ENCODE results near the gene CES3.

Gene CES3

DNA sequence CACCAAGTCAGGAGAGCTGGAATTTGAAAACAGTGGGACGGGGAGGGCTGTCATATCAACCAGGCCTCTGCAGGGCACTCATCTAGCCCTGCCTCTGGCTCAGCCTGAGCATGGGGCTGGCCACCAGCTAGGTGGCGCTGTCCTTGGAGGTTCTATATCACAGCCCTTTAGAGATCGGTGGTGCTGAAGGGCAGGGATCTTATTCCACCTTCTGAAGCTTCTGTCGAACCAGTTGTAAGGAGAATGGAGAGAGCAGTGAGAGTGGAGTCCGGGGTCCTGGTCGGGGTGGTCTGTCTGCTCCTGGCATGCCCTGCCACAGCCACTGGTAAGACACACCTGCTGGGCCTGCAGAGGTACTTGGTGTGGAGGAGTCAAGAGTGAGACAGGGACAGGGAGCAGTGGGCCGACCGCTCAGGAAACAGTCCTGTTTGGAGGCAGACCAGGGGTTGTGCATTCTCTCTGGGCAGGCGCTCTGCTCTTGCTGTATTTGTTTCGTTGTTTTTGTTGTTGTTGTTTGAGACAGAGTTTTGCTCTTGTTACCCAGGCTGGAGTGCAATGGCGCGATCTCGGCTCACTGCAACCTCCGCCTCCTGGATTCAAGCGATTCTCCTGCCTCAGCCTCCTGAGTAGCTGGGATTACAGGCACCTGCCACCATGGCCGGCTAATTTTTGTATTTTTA lies at the start of gene CES3:
Gene CES3 (plus strand): TSS at position 202 of the 680 bp plus-strand sequence. CDS start 42 bp downstream, at position 244.
- peak; percentile 89 for FAIRE-seq
- DNase-seq (ENCODE audit: insufficient read length, low spot score): peak; percentile 46

GRCh38 chr16:66911801-66912200 lies 49.3 kb upstream of the CES3 start:
- DNase-seq (ENCODE audit: insufficient read length, low spot score): no peak
- FAIRE-seq: no peak

DNA sequence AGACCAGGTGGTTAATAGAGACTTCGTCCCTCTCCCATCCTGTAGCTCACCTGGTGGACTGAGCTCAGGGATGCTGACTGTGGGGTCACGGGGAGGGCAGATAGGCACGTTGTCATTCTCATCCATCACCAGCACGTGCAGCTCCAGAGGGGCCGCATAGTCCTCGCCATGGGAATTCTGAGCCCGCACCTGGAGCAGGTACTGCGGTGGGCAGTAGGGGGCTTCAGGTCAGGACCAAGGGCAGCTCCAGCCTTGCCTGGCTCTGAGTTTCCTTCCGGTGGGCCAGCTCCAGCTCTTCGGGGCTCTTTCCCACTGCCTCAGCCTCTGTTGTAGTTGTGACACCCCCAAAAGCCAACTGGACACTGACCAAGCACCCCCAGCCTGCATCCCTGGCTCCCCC lies 48.0 kb upstream of the CES3 start:
- FAIRE-seq: no peak

GRCh38 chr16:66913711-66914110 lies 47.4 kb upstream of the CES3 start:
- FAIRE-seq (no peak), DNase-seq (ENCODE audit: insufficient read length, low spot score) (no peak)

More for the DNA sequence above, 48.0 kb upstream of the CES3 start:
- DNase-seq (ENCODE audit: insufficient read length, low spot score): no peak

GRCh38 chr16:66914541-66914940 lies 46.5 kb upstream of the CES3 start:
- FAIRE-seq (no peak), DNase-seq (ENCODE audit: insufficient read length, low spot score) (no peak)

- FAIRE-seq (no peak), DNase-seq (ENCODE audit: insufficient read length, low spot score) (no peak)
Observed at GRCh38 chr16:66915041-66915440, 46.0 kb upstream of the CES3 start.

- FAIRE-seq (no peak), DNase-seq (ENCODE audit: insufficient read length, low spot score) (no peak)
Observed at GRCh38 chr16:66916518-66916917, 44.5 kb upstream of the CES3 start.

- no peak for DNase-seq (ENCODE audit: insufficient read length, low spot score)
- FAIRE-seq: no peak
Observed at GRCh38 chr16:66917741-66918140, 43.3 kb upstream of the CES3 start.

DNA sequence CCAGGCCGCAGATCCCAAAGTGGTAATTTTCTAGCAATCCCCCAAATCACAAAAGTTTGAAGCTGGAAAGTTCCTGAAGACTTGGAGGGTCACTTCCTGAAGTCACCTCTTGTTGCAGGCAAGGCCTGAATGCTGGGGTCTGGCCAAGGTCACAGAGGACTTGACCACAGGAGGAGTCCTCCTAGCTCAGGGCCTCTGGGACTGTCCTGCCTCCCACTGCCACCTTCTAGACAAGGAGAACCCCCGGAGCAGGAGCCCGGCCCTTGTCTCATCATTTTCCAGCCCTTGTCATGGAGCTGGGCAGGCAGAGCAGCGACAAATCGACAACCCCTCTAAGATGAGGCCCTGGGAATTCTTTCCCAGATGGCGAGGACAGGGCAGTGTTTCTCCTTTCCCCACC lies 42.7 kb upstream of the CES3 start:
- no peak for FAIRE-seq
- no peak for DNase-seq (ENCODE audit: insufficient read length, low spot score)

DNA sequence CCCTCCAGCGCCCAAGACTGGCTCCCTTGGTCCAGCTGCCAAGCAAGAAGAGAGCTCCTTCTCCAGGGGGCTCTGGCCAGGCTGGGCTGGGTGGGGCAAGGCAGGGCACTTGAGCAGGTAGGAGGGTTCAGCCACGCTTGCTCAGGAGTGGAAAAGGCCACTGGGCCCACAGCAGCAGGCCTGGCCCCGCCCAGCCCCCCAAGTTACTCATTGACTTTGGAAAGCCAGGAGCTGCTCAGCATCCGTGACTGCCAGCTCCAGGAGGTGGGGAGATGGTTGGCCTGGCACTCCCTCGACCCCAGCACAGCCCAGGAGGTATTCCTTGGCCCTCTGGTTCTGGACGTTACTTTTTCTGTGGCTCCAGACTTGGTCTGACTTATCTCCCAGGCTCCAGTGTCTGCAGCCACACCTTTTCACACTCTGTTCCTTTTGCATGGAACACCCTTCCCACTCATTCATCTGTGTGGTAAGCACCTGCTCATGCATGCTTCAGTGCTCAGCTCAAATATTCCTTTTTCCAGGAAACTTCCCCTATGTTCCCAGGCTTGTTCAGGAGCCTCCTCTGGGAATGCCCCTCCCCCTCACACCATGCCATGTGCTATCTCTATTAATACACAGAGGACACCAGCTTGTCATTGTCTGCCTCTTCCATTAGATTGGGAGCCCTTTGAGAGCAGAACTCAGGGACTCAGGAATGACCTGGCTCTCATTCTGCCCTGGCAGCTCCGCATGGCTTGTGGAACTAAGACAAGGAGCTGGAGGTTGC lies 42.1 kb upstream of the CES3 start, which contains the start of gene CDH16:
Gene CDH16 (minus strand): TSS at position 83 of the 766 bp plus-strand sequence. CDS start 820 bp downstream, outside the sequence.
- FAIRE-seq (no peak), DNase-seq (ENCODE audit: insufficient read length, low spot score) (no peak)

GRCh38 chr16:66919569-66920298 lies 41.3 kb upstream of the CES3 start:
- no peak for FAIRE-seq
- no peak for DNase-seq (ENCODE audit: insufficient read length, low spot score)

DNA sequence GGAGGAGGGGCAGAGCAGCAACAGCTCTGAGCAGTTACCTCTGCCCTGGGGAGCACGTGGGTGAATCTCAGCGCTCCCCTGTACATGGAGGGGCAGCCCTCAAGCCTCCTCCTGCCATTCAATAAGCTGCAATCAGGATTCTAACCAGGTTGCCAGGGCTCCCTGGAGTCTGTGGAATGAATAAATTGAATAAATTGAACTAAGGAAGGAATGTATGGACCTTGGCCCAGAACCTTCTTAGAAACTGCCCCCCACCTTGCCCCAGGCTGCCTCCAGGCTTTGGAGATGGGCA lies 40.8 kb upstream of the CES3 start:
- DNase-seq (ENCODE audit: insufficient read length, low spot score) (no peak), FAIRE-seq (no peak)

GRCh38 chr16:66920924-66921680 lies 40.0 kb upstream of the CES3 start:
- FAIRE-seq (no peak), DNase-seq (ENCODE audit: insufficient read length, low spot score) (no peak)

GRCh38 chr16:66921729-66922450 lies 39.2 kb upstream of the CES3 start:
- FAIRE-seq (no peak), DNase-seq (ENCODE audit: insufficient read length, low spot score) (no peak)

DNA sequence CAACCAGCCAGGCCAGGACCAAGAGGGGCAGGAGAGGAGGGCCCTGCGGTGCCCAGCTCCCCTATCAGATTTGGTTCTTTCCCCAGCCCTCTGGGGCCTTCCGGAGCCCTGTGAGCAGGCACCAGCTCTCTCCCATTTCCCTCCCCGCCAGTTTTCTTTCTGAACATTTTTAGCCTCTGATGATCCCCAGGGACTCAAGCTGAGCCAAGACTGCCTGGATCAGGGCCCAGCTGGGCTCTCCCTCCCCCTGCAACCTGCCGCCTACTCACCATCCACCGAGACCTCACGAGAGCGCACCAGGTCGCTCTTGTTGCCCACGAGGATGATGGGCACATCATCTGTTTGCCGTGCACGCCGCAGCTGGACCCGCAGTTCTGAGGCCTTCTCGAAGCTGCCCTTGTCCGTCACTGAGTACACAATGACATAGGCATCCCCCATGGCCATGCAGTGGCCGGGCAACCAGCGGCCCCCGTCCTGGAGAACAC lies 37.8 kb upstream of the CES3 start:
- DNase-seq (ENCODE audit: insufficient read length, low spot score): no peak
- FAIRE-seq: no peak

DNA sequence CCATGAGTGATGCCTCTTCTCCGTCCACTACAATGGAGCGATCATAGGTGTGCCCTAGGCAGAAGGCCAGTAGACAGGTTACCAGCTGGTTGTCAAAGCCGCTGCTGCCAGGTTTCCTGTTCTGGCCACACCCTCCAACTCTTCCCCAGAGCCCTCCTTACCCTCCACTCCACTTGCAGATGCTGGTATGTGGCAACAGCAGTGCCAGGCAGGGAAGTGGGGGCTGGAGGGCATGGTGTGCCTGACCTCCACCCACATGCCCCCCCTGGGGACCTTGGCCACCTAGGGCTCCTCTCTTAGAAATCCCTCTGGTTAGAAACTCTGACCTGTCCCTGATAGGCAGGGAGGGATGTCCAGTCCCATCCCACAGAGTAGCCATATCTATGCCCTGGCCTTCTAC lies 37.2 kb upstream of the CES3 start:
- no peak for DNase-seq (ENCODE audit: insufficient read length, low spot score)
- FAIRE-seq: no peak

- DNase-seq (ENCODE audit: insufficient read length, low spot score) (peak; percentile 65), FAIRE-seq (peak; percentile 35)
Observed at GRCh38 chr16:66924527-66925321, 36.3 kb upstream of the CES3 start.

DNA sequence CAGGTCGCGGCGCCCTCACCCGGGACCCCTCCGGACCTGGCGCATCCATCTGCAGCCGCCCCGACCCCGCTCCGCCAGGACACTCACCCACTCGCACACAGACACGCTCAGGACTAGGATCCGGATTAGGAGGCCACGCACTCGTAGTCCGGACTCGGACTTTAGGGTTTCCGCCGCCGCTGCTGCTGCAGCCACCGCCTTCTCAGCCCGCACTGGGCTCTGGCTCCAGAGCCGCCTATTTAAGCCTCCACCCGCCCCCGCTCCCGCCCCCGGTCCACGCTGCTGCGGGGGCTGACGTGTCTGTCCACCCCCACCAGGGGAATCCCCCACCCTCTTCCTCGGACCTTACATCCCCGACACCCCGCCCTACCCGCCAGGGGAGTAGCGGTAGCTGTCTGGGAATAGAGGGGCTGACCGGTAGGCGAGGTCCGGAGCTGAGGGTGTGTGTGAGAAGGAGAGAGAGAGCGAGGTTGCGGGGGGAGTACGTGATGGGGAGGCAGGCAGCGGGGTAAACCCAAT lies 35.7 kb upstream of the CES3 start, which contains the start of gene RRAD:
Gene RRAD (minus strand): TSS at position 214 of the 519 bp plus-strand sequence. CDS start 356 bp downstream, outside the sequence.
- FAIRE-seq (no peak), DNase-seq (ENCODE audit: insufficient read length, low spot score) (no peak)

Measured in GM19239 (cell line).